NB4 (cell line): ENCODE data around the gene RAD1.

Experiments used
- MYC ChIP-seq: IDR thresholded peaks from 2 replicates; pipeline ENCODE4 v1.6.1; 2011; ENCODE audit warnings: low read depth, low read length
- POLR2A ChIP-seq: IDR thresholded peaks from 2 replicates; pipeline ENCODE4 v1.6.1; 2011; ENCODE audit warnings: mild to moderate bottlenecking; ENCODE audit not compliant: insufficient read length; ENCODE audit errors: extremely low read depth
- TF ChIP-seq, protein P1 (sequence below): IDR thresholded peaks from one replicate; pipeline ENCODE4 v1.5.1; 2012; ENCODE audit warnings: low read depth, low read length

GRCh38 chr5:34903260-34903659 lies 12.0 kb downstream of the RAD1 start:
- TF ChIP-seq, protein P1, sequence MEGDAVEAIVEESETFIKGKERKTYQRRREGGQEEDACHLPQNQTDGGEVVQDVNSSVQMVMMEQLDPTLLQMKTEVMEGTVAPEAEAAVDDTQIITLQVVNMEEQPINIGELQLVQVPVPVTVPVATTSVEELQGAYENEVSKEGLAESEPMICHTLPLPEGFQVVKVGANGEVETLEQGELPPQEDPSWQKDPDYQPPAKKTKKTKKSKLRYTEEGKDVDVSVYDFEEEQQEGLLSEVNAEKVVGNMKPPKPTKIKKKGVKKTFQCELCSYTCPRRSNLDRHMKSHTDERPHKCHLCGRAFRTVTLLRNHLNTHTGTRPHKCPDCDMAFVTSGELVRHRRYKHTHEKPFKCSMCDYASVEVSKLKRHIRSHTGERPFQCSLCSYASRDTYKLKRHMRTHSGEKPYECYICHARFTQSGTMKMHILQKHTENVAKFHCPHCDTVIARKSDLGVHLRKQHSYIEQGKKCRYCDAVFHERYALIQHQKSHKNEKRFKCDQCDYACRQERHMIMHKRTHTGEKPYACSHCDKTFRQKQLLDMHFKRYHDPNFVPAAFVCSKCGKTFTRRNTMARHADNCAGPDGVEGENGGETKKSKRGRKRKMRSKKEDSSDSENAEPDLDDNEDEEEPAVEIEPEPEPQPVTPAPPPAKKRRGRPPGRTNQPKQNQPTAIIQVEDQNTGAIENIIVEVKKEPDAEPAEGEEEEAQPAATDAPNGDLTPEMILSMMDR: no peak
- TF ChIP-seq POLR2A (no peak), MYC (no peak)
